GM18517 (cell line): ENCODE data around the gene UBE2S.

Source experiments
- ATAC-seq: cut with Tn5 transposase; IDR thresholded peaks from one replicate; pipeline ENCODE4 v1.9.1; 2021; ENCODE audit warnings: mild to moderate bottlenecking, moderate library complexity; ENCODE audit not compliant: unreplicated experiment

UBE2S gene

GRCh38 chr19:55384920-55385723 lies 22.5 kb downstream of the UBE2S start:
- peak; percentile 57 for ATAC-seq

- no peak for ATAC-seq
Measured at GRCh38 chr19:55384131-55384919, 23.3 kb downstream of the UBE2S start, which contains the start of gene TMEM238. Gene TMEM238, minus strand, starts transcription at chr19:55384292. Its CDS starts 33 bp downstream, at chr19:55384259.

GRCh38 chr19:55383279-55384130 lies 24.1 kb downstream of the UBE2S start:
- ATAC-seq: no peak

- no peak for ATAC-seq
Measured at GRCh38 chr19:55382522-55383054, 25.0 kb downstream of the UBE2S start.

- ATAC-seq: no peak
Measured at GRCh38 chr19:55382013-55382412, 25.6 kb downstream of the UBE2S start.

GRCh38 chr19:55379174-55379573 lies 28.4 kb downstream of the UBE2S start:
- ATAC-seq: no peak

- ATAC-seq: no peak
Measured at GRCh38 chr19:55377356-55378131, 30.0 kb downstream of the UBE2S start.

GRCh38 chr19:55376241-55376933 lies 31.2 kb downstream of the UBE2S start, which contains the start of gene TMEM190:
Gene TMEM190, plus strand, starts transcription at chr19:55376826. Its CDS starts 28 bp downstream, at chr19:55376854.
- no peak for ATAC-seq

GRCh38 chr19:55373993-55374757 lies 33.4 kb downstream of the UBE2S start:
- no peak for ATAC-seq

GRCh38 chr19:55373306-55373992 lies 34.1 kb downstream of the UBE2S start:
- no peak for ATAC-seq

GRCh38 chr19:55372316-55373081 lies 35.1 kb downstream of the UBE2S start:
- ATAC-seq: no peak

- ATAC-seq: no peak
Measured at GRCh38 chr19:55370305-55370988, 37.1 kb downstream of the UBE2S start, which contains the start of gene IL11. Gene IL11, minus strand, starts transcription at chr19:55370463. Its CDS starts 153 bp downstream, at chr19:55370310.

- no peak for ATAC-seq
Measured at GRCh38 chr19:55369653-55370304, 37.8 kb downstream of the UBE2S start.

- ATAC-seq: no peak
Measured at GRCh38 chr19:55368701-55369563, 38.7 kb downstream of the UBE2S start.

- no peak for ATAC-seq
Measured at GRCh38 chr19:55368106-55368505, 39.5 kb downstream of the UBE2S start.
